ENCODE data around the gene CDC42SE2. TPM values are rescaled to one million over a fixed set of nuclear protein-coding genes. Genes with fewer than 3 reads are reported as not detected.
"Not testable (repeated sequence)": the region's sequence is repeated elsewhere in the genome, so short reads cannot be mapped to it uniquely, and the experiment has no call there.

Gene CDC42SE2
- total RNA-seq, 4 donors from 2014 or later = 71.8 to 118 (median 91.8) TPM

- WGBS, 2 donors (ENCODE audit: low coverage in 1 of 2) = 82 to 92% methylated on average over 12 of the region's 12 CpGs
- TF ChIP-seq CTCF (IDR thresholded peaks at IDR 0.05) (no peak), POLR2A (IDR thresholded peaks at IDR 0.05) (no peak), POLR2AphosphoS5 (IDR thresholded peaks at IDR 0.05) (no peak)
- Histone ChIP-seq H3K4me3 (no peak overlapping the region), H3K9me3 (no peaks in the 10 kb centered on the region), H3K27ac (no peak overlapping the region), H3K27me3 (no peaks in the 10 kb centered on the region), H3K4me1 (peaks cover 12 to 68% (median 36%) of the 10 kb centered on the region in 4 donors), H3K36me3 (no peaks in the 10 kb centered on the region)
- in situ Hi-C loops (cut with MboI; ENCODE audit: low pct_ligation_motif_present in 1 of 4, low pct_unique_long_range_greater_than_20kb in 1 of 4, low sequenced_read_pairs in 3 of 4) = loop anchor here in 1 of 4 donors (10.0 kb wide), 1 partner anchor 104 kb away; the partner anchor contains the start of gene HINT1
- DNase-seq = no peak
- intact Hi-C loops (cut with DNase I; ENCODE audit: low total_unique reads) = no loop called here
Measured at GRCh38 chr5:131268758-131269370, 5.0 kb downstream of the CDC42SE2 start.

GRCh38 chr5:131270809-131271208 lies 7.0 kb downstream of the CDC42SE2 start:
- 51 to 64% methylated on average over 1 to 2 of the region's 2 CpGs for WGBS, 2 donors (ENCODE audit: low coverage in 1 of 2)

GRCh38 chr5:131271888-131272287 lies 8.0 kb downstream of the CDC42SE2 start:
- DNase-seq; intact Hi-C loops (cut with DNase I; ENCODE audit: low total_unique reads); H3K4me3 ChIP-seq; H3K36me3 ChIP-seq; H3K9me3 ChIP-seq; H3K27me3 ChIP-seq: not testable (repeated sequence)
- 56 to 73% methylated on average over 4 to 8 of the region's 8 CpGs for WGBS, 2 donors (ENCODE audit: low coverage in 1 of 2)
- Histone ChIP-seq H3K27ac (peak overlapping the region in 3 of 4 donors; percentile 10 to 52 (median 49)), H3K4me1 (peaks cover 12 to 83% (median 32%) of the 10 kb centered on the region in 4 donors)
- in situ Hi-C loops (cut with MboI; ENCODE audit: low pct_ligation_motif_present in 1 of 4, low pct_unique_long_range_greater_than_20kb in 1 of 4, low sequenced_read_pairs in 3 of 4) = loop anchor here in 2 of 4 donors (10.0 kb wide), 1 partner anchor 107 kb away; the partner anchor contains the start of gene HINT1 (in 2 of the 2)

More at GRCh38 chr5:131270809-131271208, 7.0 kb downstream of the CDC42SE2 start:
- in situ Hi-C loops (cut with MboI; ENCODE audit: low pct_ligation_motif_present in 1 of 4, low pct_unique_long_range_greater_than_20kb in 1 of 4, low sequenced_read_pairs in 3 of 4) = loop anchor here in 2 of 4 donors (10.0 kb wide), 1 partner anchor 106 kb away; the partner anchor contains the start of gene HINT1 (in 2 of the 2)
- no peaks in the 10 kb centered on the region for H3K36me3 ChIP-seq
- DNase-seq = no peak
- intact Hi-C loops (cut with DNase I; ENCODE audit: low total_unique reads) = no loop called here
- no peak for TF ChIP-seq CTCF (IDR thresholded peaks at IDR 0.05)
- TF ChIP-seq EP300 (IDR thresholded peaks at IDR 0.05; ENCODE audit: low read depth) = no peak
- no peak for TF ChIP-seq POLR2A (IDR thresholded peaks at IDR 0.05)
- no peak for TF ChIP-seq POLR2AphosphoS5 (IDR thresholded peaks at IDR 0.05)
- peak overlapping the region in 3 of 4 donors; percentile 28 to 52 (median 34) for H3K27ac ChIP-seq
- no peaks in the 10 kb centered on the region for H3K27me3 ChIP-seq
- peaks cover 12 to 81% (median 35%) of the 10 kb centered on the region in 4 donors for H3K4me1 ChIP-seq
- H3K4me3 ChIP-seq = no peak overlapping the region
- no peaks in the 10 kb centered on the region for H3K9me3 ChIP-seq

- in situ Hi-C loops (cut with MboI; ENCODE audit: low pct_ligation_motif_present in 1 of 4, low pct_unique_long_range_greater_than_20kb in 1 of 4, low sequenced_read_pairs in 3 of 4) (loop anchor here in 2 of 4 donors (10.0 kb wide), 1 partner anchor 108 kb away; the partner anchor contains the start of gene HINT1 (in 2 of the 2)), intact Hi-C loops (cut with DNase I; ENCODE audit: low total_unique reads) (no loop called here)
- H3K27ac ChIP-seq = peak overlapping the region in 3 of 4 donors; percentile 10 to 52 (median 49)
Measured at GRCh38 chr5:131272307-131272706, 8.5 kb downstream of the CDC42SE2 start.

GRCh38 chr5:131272724-131273123 lies 8.9 kb downstream of the CDC42SE2 start:
- 76 to 100% methylated on average over 2 of the region's 2 CpGs for WGBS, 2 donors (ENCODE audit: low coverage in 1 of 2)
- in situ Hi-C loops (cut with MboI; ENCODE audit: low pct_ligation_motif_present in 1 of 4, low pct_unique_long_range_greater_than_20kb in 1 of 4, low sequenced_read_pairs in 3 of 4) (loop anchor here in 2 of 4 donors (10.0 kb wide), 1 partner anchor 108 kb away; the partner anchor contains the start of gene HINT1 (in 2 of the 2)), intact Hi-C loops (cut with DNase I; ENCODE audit: low total_unique reads) (no loop called here)
- TF ChIP-seq POLR2A (IDR thresholded peaks at IDR 0.05) = no peak
- no peak overlapping the region for H3K4me3 ChIP-seq
- no peaks in the 10 kb centered on the region for H3K27me3 ChIP-seq
- H3K9me3 ChIP-seq = no peaks in the 10 kb centered on the region
- peaks cover 12 to 85% (median 34%) of the 10 kb centered on the region in 4 donors for H3K4me1 ChIP-seq
- H3K27ac ChIP-seq = peak overlapping the region in 3 of 4 donors; percentile 10 to 52 (median 49)
- no peaks in the 10 kb centered on the region for H3K36me3 ChIP-seq
- no peak for DNase-seq

More at GRCh38 chr5:131272307-131272706, 8.5 kb downstream of the CDC42SE2 start:
- no peaks in the 10 kb centered on the region for H3K27me3 ChIP-seq
- peaks cover 12 to 85% (median 31%) of the 10 kb centered on the region in 4 donors for H3K4me1 ChIP-seq
- no peak for DNase-seq
- no peaks in the 10 kb centered on the region for H3K36me3 ChIP-seq
- H3K4me3 ChIP-seq = no peak overlapping the region
- 44 to 57% methylated on average over 5 of the region's 5 CpGs for WGBS, 2 donors (ENCODE audit: low coverage in 1 of 2)
- no peak for TF ChIP-seq POLR2A (IDR thresholded peaks at IDR 0.05)
- H3K9me3 ChIP-seq = no peaks in the 10 kb centered on the region
